H9 (cell line): ENCODE data around the gene KRTAP12-4. TPM values are rescaled to one million over a fixed set of nuclear protein-coding genes. Genes with fewer than 3 reads are reported as not detected.

Experiments used
- DNase-seq: peaks from one replicate; pipeline ENCODE4 v3.0.0-alpha.2; 2017
- H2AFZ ChIP-seq: one replicate; pipeline ENCODE4 v1.6.1; 2013; ENCODE audit warnings: mild to moderate bottlenecking, low read length, control low read depth, moderate library complexity
- H2AK5ac ChIP-seq: 2 replicates; pipeline ENCODE4 v1.6.1; 2013; ENCODE audit warnings: low read length, control low read depth, mixed read lengths; ENCODE audit not compliant: insufficient read length
- H2BK120ac ChIP-seq: one replicate; pipeline ENCODE4 v1.6.1; 2013; ENCODE audit warnings: low read depth, mild to moderate bottlenecking, low read length, control low read depth, inconsistent platforms; ENCODE audit not compliant: poor library complexity, severe bottlenecking
- H2BK12ac ChIP-seq: 2 replicates; pipeline ENCODE4 v1.6.1; 2013; ENCODE audit warnings: low read length, control low read depth, mixed read lengths, low read depth; ENCODE audit not compliant: insufficient read length
- H2BK15ac ChIP-seq: 2 replicates; pipeline ENCODE4 v1.6.1; 2013; ENCODE audit warnings: low read depth, low read length, control low read depth
- H2BK20ac ChIP-seq: one replicate; pipeline ENCODE4 v1.6.1; 2013; ENCODE audit warnings: low read depth, mild to moderate bottlenecking, low read length, control low read depth, inconsistent platforms; ENCODE audit not compliant: poor library complexity, severe bottlenecking
- H2BK5ac ChIP-seq: 2 replicates; pipeline ENCODE4 v1.6.1; 2013; ENCODE audit warnings: low read length, control low read depth, mixed read lengths; ENCODE audit not compliant: insufficient read length
- H3K14ac ChIP-seq: 2 replicates; pipeline ENCODE4 v1.6.1; 2013; ENCODE audit warnings: low read length, control low read depth; ENCODE audit not compliant: insufficient read depth
- H3K18ac ChIP-seq: 2 replicates; pipeline ENCODE4 v1.6.1; 2013; ENCODE audit warnings: low read depth, mild to moderate bottlenecking, mixed read lengths, low read length, control low read depth; ENCODE audit not compliant: insufficient read length
- H3K23ac ChIP-seq: 2 replicates; pipeline ENCODE4 v1.6.1; 2013; ENCODE audit warnings: low read length, control low read depth, mixed read lengths, low read depth; ENCODE audit not compliant: insufficient read length
- H3K23me2 ChIP-seq: 2 replicates; pipeline ENCODE4 v1.6.1; 2013; ENCODE audit warnings: low read depth, mild to moderate bottlenecking, mixed read lengths, low read length, control low read depth; ENCODE audit not compliant: insufficient read length, poor library complexity, severe bottlenecking
- H3K27ac ChIP-seq: 2 replicates; pipeline ENCODE4 v1.5.1; 2013; ENCODE audit warnings: low read length, control low read depth, mixed read lengths, low read depth; ENCODE audit not compliant: insufficient read length
- H3K27me3 ChIP-seq: 2 replicates; pipeline ENCODE4 v1.6.1; 2013; ENCODE audit warnings: low read length, control low read depth, inconsistent platforms; ENCODE audit not compliant: insufficient read depth
- H3K4ac ChIP-seq: 2 replicates; pipeline ENCODE4 v1.6.1; 2013; ENCODE audit warnings: low read depth, mild to moderate bottlenecking, control low read depth, inconsistent platforms, low read length, moderate library complexity
- H3K4me1 ChIP-seq: 2 replicates; pipeline ENCODE4 v1.6.1; 2013; ENCODE audit warnings: low read length, control low read depth, inconsistent platforms; ENCODE audit not compliant: insufficient read depth
- H3K4me2 ChIP-seq: 2 replicates; pipeline ENCODE4 v1.6.1; 2013; ENCODE audit warnings: low read length, control low read depth, mixed read lengths; ENCODE audit not compliant: insufficient read length, insufficient read depth
- H3K56ac ChIP-seq: 2 replicates; pipeline ENCODE4 v1.6.1; 2013; ENCODE audit warnings: low read depth, mild to moderate bottlenecking, mixed read lengths, low read length, control low read depth; ENCODE audit not compliant: insufficient read length
- H3K79me1 ChIP-seq: 2 replicates; pipeline ENCODE4 v1.6.1; 2013; ENCODE audit warnings: low read depth, mild to moderate bottlenecking, moderate library complexity, low read length, control low read depth, inconsistent platforms; ENCODE audit not compliant: insufficient read depth, poor library complexity, severe bottlenecking
- H3K79me2 ChIP-seq: 2 replicates; pipeline ENCODE4 v1.6.1; 2013; ENCODE audit warnings: low read length, control low read depth, inconsistent platforms; ENCODE audit not compliant: insufficient read depth
- H3K9ac ChIP-seq: 2 replicates; pipeline ENCODE4 v1.6.1; 2013; ENCODE audit warnings: low read length, control low read depth, mixed read lengths; ENCODE audit not compliant: insufficient read length; ENCODE audit errors: extremely low read depth
- H3K9me3 ChIP-seq: one replicate; pipeline ENCODE4 v1.6.1; 2013; ENCODE audit warnings: low read depth, low read length, inconsistent platforms; ENCODE audit not compliant: control insufficient read depth
- H3T11ph ChIP-seq: one replicate; pipeline ENCODE4 v1.6.1; 2013; ENCODE audit warnings: mild to moderate bottlenecking, low read length, control low read depth, inconsistent platforms
- H4K20me1 ChIP-seq: one replicate; pipeline ENCODE4 v1.6.1; 2013; ENCODE audit not compliant: control insufficient read depth, insufficient read length, insufficient read depth
- H4K5ac ChIP-seq: 2 replicates; pipeline ENCODE4 v1.6.1; 2013; ENCODE audit warnings: low read depth, mild to moderate bottlenecking, mixed read lengths, low read length, control low read depth; ENCODE audit not compliant: insufficient read length
- H4K8ac ChIP-seq: replicated peaks from 2 replicates; pipeline ENCODE4 v1.6.1; 2013; ENCODE audit warnings: low read length, control low read depth, mixed read lengths, low read depth; ENCODE audit not compliant: insufficient read length
- H4K91ac ChIP-seq: 2 replicates; pipeline ENCODE4 v1.6.1; 2013; ENCODE audit warnings: low read depth, mild to moderate bottlenecking, moderate library complexity, mixed read lengths, low read length, control low read depth; ENCODE audit not compliant: insufficient read length
- H3K27ac Mint-ChIP-seq, 3 experiments: 2 replicates in 2 of 3; 3 replicates in 1 of 3; pipeline ENCODE4 v1.8.0; 2020 to 2021; ENCODE audit warnings: mixed read lengths in 3 of 3, mild to moderate bottlenecking in 1 of 3, moderate library complexity in 1 of 3
- H3K27me3 Mint-ChIP-seq: 2 replicates; pipeline ENCODE4 v1.8.0; 2021; ENCODE audit warnings: low read depth, mild to moderate bottlenecking, moderate library complexity, mixed read lengths
- H3K36me3 Mint-ChIP-seq, 3 experiments: 2 replicates in 2 of 3; 3 replicates in 1 of 3; pipeline ENCODE4 v1.8.0; 2020 to 2021; ENCODE audit warnings: low read depth in 3 of 3, mixed read lengths in 3 of 3; ENCODE audit not compliant: insufficient read depth in 1 of 3
- H3K4me1 Mint-ChIP-seq, 2 experiments: 2 replicates each; pipeline ENCODE4 v1.8.0; 2020; ENCODE audit warnings: mixed read lengths in 2 of 2
- H3K4me3 Mint-ChIP-seq, 2 experiments: 2 replicates in 1 of 2; 3 replicates in 1 of 2; pipeline ENCODE4 v1.8.0; 2020 to 2021; ENCODE audit warnings: mild to moderate bottlenecking in 2 of 2, mixed read lengths in 2 of 2, moderate library complexity in 1 of 2
- H3K9me3 Mint-ChIP-seq, 2 experiments: 2 replicates in 1 of 2; 3 replicates in 1 of 2; pipeline ENCODE4 v1.8.0; 2020; ENCODE audit warnings: mild to moderate bottlenecking in 2 of 2, mixed read lengths in 2 of 2, moderate library complexity in 1 of 2
- CTCF ChIP-seq: fragments of 200-600 bp; sonication (generic); conservative IDR thresholded peaks from 3 replicates; pipeline ENCODE4 v1.8.0; 2021; ENCODE audit warnings: antibody characterized with exemption, mild to moderate bottlenecking
- WGBS: extraction: QIAGEN DNeasy Blood & Tissue Kit; methylation state at CpG from one replicate; pipeline ENCODE4 v1.1.7; 2013; ENCODE audit warnings: missing lambda C conversion rate, low lambda C conversion rate, mixed read lengths; ENCODE audit not compliant: insufficient read length; ENCODE audit errors: extremely low coverage; 5-methylcytosine and 5-hydroxymethylcytosine counted together
- total RNA-seq: library from RNA; stranded (reverse); gene quantifications from 2 replicates; pipeline ENCODE4 v1.2.1, GENCODE V29; 2021

The KRTAP12-4 gene
- total RNA-seq, 1 experiment from 2014 or later, result not detected

GRCh38 chr21:44637018-44637850 is 17.2 kb downstream of the KRTAP12-4 start, which contains the start of gene KRTAP10-10:
TSS of gene KRTAP10-10 (plus strand) at chr21:44637356. CDS start at chr21:44637418, 62 bp downstream.
- H3K27me3 Mint-ChIP-seq, result peaks cover 11% of the 10 kb centered on the region
- Histone ChIP-seq H3K23me2 (no peaks in the 10 kb centered on the region), H3K9ac (no peak within 1 kb of the TSS), H2BK120ac (no peak within 1 kb of the TSS), H3K14ac (peak within 1 kb of the TSS; percentile 72; the same call in 1 of the 2 replicates), H4K8ac (no peak within 1 kb of the TSS), H2AK5ac (no peak within 1 kb of the TSS), H4K20me1 (no peaks in the 10 kb centered on the region), H2BK5ac (no peak within 1 kb of the TSS), H3K23ac (no peak within 1 kb of the TSS), H2BK15ac (no peak within 1 kb of the TSS), H3K79me2 (no peaks in the 10 kb centered on the region), H4K5ac (no peak within 1 kb of the TSS), H3T11ph (no peak within 1 kb of the TSS), H3K27ac (no peak within 1 kb of the TSS), H2BK20ac (no peak within 1 kb of the TSS), H3K79me1 (no peaks in the 10 kb centered on the region), H2AFZ (no peak within 1 kb of the TSS), H4K91ac (no peak within 1 kb of the TSS), H3K4me2 (no peak within 1 kb of the TSS), H3K4me1 (no peaks in the 10 kb centered on the region), H3K4ac (no peak within 1 kb of the TSS), H3K18ac (no peak within 1 kb of the TSS), H2BK12ac (no peak within 1 kb of the TSS), H3K9me3 (no peaks in the 10 kb centered on the region), H3K56ac (no peak within 1 kb of the TSS), H3K27me3 (no peaks in the 10 kb centered on the region)
- no peak within 1 kb of the TSS for H3K4me3 Mint-ChIP-seq
- peak; percentile 28 for DNase-seq
- H3K9me3 Mint-ChIP-seq, result peaks cover 9% of the 10 kb centered on the region in 2 experiments; a peak in 3 of 5 replicates
- whole genome bisulfite sequencing, result no CpG with 5 or more reads among the region's 21 CpGs
- H3K36me3 Mint-ChIP-seq, result peaks cover 0 to 2% (median under 1%) of the 10 kb centered on the region in 3 experiments; a peak in 3 of 7 replicates
- peak within 1 kb of the TSS in 2 of 3 experiments; percentile 80 to 90; a peak in 3 of 7 replicates for H3K27ac Mint-ChIP-seq
- no peak for TF ChIP-seq CTCF
- peaks cover 9 to 11% of the 10 kb centered on the region in 2 experiments for H3K4me1 Mint-ChIP-seq
